ENCODE measurements around the gene L1CAM. TPM values are rescaled to one million over a fixed set of nuclear protein-coding genes. Genes with fewer than 3 reads are reported as not detected.
A peak's percentile ranks its signal among the peaks of the same experiment; 100 is the strongest.

L1CAM gene
- polyA plus RNA-seq, 2 of the 4 experiments (the other 2 are of a cell fraction), result 1.9 to 14.2 TPM

GRCh38 chrX:153885208-153885787, 675 bp downstream of the L1CAM start:
- ATAC-seq, result peak in 1 of 2 experiments; percentile 17; a peak in 2 of 6 replicates
- peaks cover 21% of the 10 kb centered on the region for H3K4me1 ChIP-seq
- WGBS (ENCODE audit: missing lambda C conversion rate), result 33% methylated on average over 5 of the region's 32 CpGs
- TF ChIP-seq REST (IDR thresholded peaks at IDR 0.05), result no peak
- TF ChIP-seq MYC (IDR thresholded peaks at IDR 0.05; ENCODE audit: borderline replicate concordance, low read length), result no peak
- TF ChIP-seq FOSL2 (IDR thresholded peaks at IDR 0.05), result no peak
- TF ChIP-seq FOSL2 (CRISPR knock-in tag; IDR thresholded peaks at IDR 0.05), result no peak
- no peak for TF ChIP-seq HOXA7 (CRISPR knock-in tag; IDR thresholded peaks at IDR 0.05)
- no peak for TF ChIP-seq PHF8 (IDR thresholded peaks at IDR 0.05; ENCODE audit: borderline replicate concordance, low read depth)
- no peaks in the 10 kb centered on the region for H3K9me3 ChIP-seq
- CTCF ChIA-PET, result interaction anchor here (1.4 to 2.4 kb wide), 3 partner anchors 26 to 121 kb away, joined by 5 to 15 read pairs (median 6); partner anchors contain the start of gene PLXNB3
- peak overlapping the region; percentile 33 to 81; a peak in 5 of 6 replicates for H3K27ac ChIP-seq
- peak overlapping the region; percentile 52 for H3K4me3 ChIP-seq
- POLR2A ChIA-PET, result no interaction called here
- peak overlapping the region; percentile 91 for H3K4me2 ChIP-seq
- FAIRE-seq, result no peak
- DNase-seq (ENCODE audit: low read depth in 1 of 2, low spot score in 1 of 2), result no peak

- H3K4me1 ChIP-seq, result peaks cover 21% of the 10 kb centered on the region
- peak overlapping the region; percentile 52; the same call in 2 of the 3 replicates for H3K4me3 ChIP-seq
- FAIRE-seq (peak; percentile 76), DNase-seq (ENCODE audit: low read depth in 1 of 2, low spot score in 1 of 2) (peak in 1 of 2 experiments; percentile 59), ATAC-seq (peak; percentile 48 to 71; a peak in 4 of 6 replicates)
- 19% methylated on average over 3 of the region's 6 CpGs for WGBS (ENCODE audit: missing lambda C conversion rate)
- H3K27ac ChIP-seq, result peak overlapping the region in 1 of 2 experiments; percentile 81; a peak in 3 of 6 replicates
- TF ChIP-seq JUN (IDR thresholded peaks at IDR 0.05), result no peak
- peak; percentile 40 to 56; a peak in 3 of 5 replicates for TF ChIP-seq RAD21 (conservative IDR thresholded peaks at IDR 0.05 in 1 of 2, IDR thresholded peaks at IDR 0.05 in 1 of 2)
- no peak for TF ChIP-seq HDAC2 (IDR thresholded peaks at IDR 0.05)
- TF ChIP-seq SMC3 (IDR thresholded peaks at IDR 0.05), result peak; percentile 33; the same call in 2 of the 3 replicates
- peak overlapping the region; percentile 91 for H3K4me2 ChIP-seq
- CTCF ChIA-PET, result interaction anchor here (1.1 to 2.4 kb wide), 6 partner anchors 11 to 120 kb away, joined by 3 to 15 read pairs (median 4); partner anchors contain the start of gene PLXNB3
- no peaks in the 10 kb centered on the region for H3K9me3 ChIP-seq
- POLR2A ChIA-PET, result interaction anchor here (0.8 kb wide), 1 partner anchor 118 kb away, joined by 3 read pairs; no protein-coding TSS in a partner anchor
Measured at GRCh38 chrX:153884590-153884989, 1.4 kb downstream of the L1CAM start.

GRCh38 chrX:153884136-153884535, 1.8 kb downstream of the L1CAM start:
- 0 out of 6 replicates have a peak, but pooled peaks of 1 of the 2 experiments have one; percentile 7 for ATAC-seq
- ChIA-PET CTCF (interaction anchor here (0.5 to 2.4 kb wide), 8 partner anchors 11 to 888 kb away, joined by 3 to 15 read pairs (median 4); partner anchors contain the start of gene PLXNB3), POLR2A (interaction anchor here (0.8 kb wide), 1 partner anchor 118 kb away, joined by 3 read pairs; no protein-coding TSS in a partner anchor)
- Histone ChIP-seq H3K9me3 (no peaks in the 10 kb centered on the region), H3K27ac (no peak overlapping the region), H3K4me3 (no peak overlapping the region), H3K4me2 (no peak overlapping the region), H3K4me1 (peaks cover 21% of the 10 kb centered on the region)
- no peak for FAIRE-seq
- no peak for DNase-seq (ENCODE audit: low read depth in 1 of 2, low spot score in 1 of 2)
- WGBS (ENCODE audit: missing lambda C conversion rate), result 79% methylated on average over 8 of the region's 13 CpGs
- TF ChIP-seq E2F6 (IDR thresholded peaks at IDR 0.05; ENCODE audit: borderline replicate concordance, low read depth) (no peak), RNF2 (IDR thresholded peaks at IDR 0.05; ENCODE audit: borderline replicate concordance, low read depth) (no peak), TP53 (CRISPR knock-in tag; IDR thresholded peaks at IDR 0.05) (no peak), BCL3 (IDR thresholded peaks at IDR 0.05) (no peak), FOXS1 (CRISPR knock-in tag; IDR thresholded peaks at IDR 0.05) (no peak), FOSB (CRISPR knock-in tag; IDR thresholded peaks at IDR 0.05) (no peak), PBX3 (IDR thresholded peaks at IDR 0.05) (no peak), CEBPB (IDR thresholded peaks at IDR 0.05) (no peak), NR3C1 (IDR thresholded peaks at IDR 0.05) (no peak), REST (IDR thresholded peaks at IDR 0.05) (no peak), ATOH8 (CRISPR knock-in tag; IDR thresholded peaks at IDR 0.05; ENCODE audit: low read depth) (no peak)
